ENCODE measurements around the gene ESAM.
A peak's percentile ranks its signal among the peaks of the same experiment; 100 is the strongest.

ESAM gene

GRCh38 chr11:124748100-124748418 lies 14.0 kb downstream of the ESAM start:
- Mint-ChIP-seq H3K4me3 (peak overlapping the region in 2 of 3 experiments; percentile 42 to 56), H3K27ac (no peak overlapping the region), H3K4me1 (peaks cover 25% of the 10 kb centered on the region), H3K36me3 (ENCODE audit: low read depth) (no peaks in the 10 kb centered on the region), H3K27me3 (ENCODE audit: low read depth) (peaks cover 98% of the 10 kb centered on the region), H3K9me3 (no peaks in the 10 kb centered on the region)
- TF ChIP-seq CTCF (IDR thresholded peaks at IDR 0.05; ENCODE audit: unreplicated experiment in 3 of 3) = no peak

- no peak for TF ChIP-seq CTCF (IDR thresholded peaks at IDR 0.05; ENCODE audit: unreplicated experiment in 3 of 3)
- H3K4me1 Mint-ChIP-seq = peaks cover 22% of the 10 kb centered on the region
- H3K27ac Mint-ChIP-seq = peak overlapping the region in 1 of 3 experiments; percentile 26
- peak overlapping the region; percentile 82 to 85 (median 83) for H3K4me3 Mint-ChIP-seq
- peaks cover 98% of the 10 kb centered on the region for H3K27me3 Mint-ChIP-seq (ENCODE audit: low read depth)
- H3K9me3 Mint-ChIP-seq = no peaks in the 10 kb centered on the region
- H3K36me3 Mint-ChIP-seq (ENCODE audit: low read depth) = no peaks in the 10 kb centered on the region
Observed at GRCh38 chr11:124747406-124748099, 14.5 kb downstream of the ESAM start.

- Mint-ChIP-seq H3K27ac (peak overlapping the region in 1 of 3 experiments; percentile 26), H3K27me3 (ENCODE audit: low read depth) (peaks cover 100% of the 10 kb centered on the region), H3K9me3 (no peaks in the 10 kb centered on the region), H3K4me3 (peak overlapping the region; percentile 82 to 85 (median 83)), H3K36me3 (ENCODE audit: low read depth) (no peaks in the 10 kb centered on the region), H3K4me1 (peaks cover 19% of the 10 kb centered on the region)
- TF ChIP-seq CTCF (IDR thresholded peaks at IDR 0.05; ENCODE audit: unreplicated experiment in 3 of 3) = peak; percentile 31 to 48 (median 38)
Observed at GRCh38 chr11:124746621-124747243, 15.4 kb downstream of the ESAM start.

- Mint-ChIP-seq H3K4me1 (peaks cover 19% of the 10 kb centered on the region), H3K36me3 (ENCODE audit: low read depth) (no peaks in the 10 kb centered on the region), H3K27me3 (ENCODE audit: low read depth) (peaks cover 100% of the 10 kb centered on the region), H3K27ac (no peak overlapping the region), H3K9me3 (no peaks in the 10 kb centered on the region), H3K4me3 (peak overlapping the region; percentile 82 to 85 (median 83))
- peak in 1 of 3 experiments; percentile 14 for TF ChIP-seq CTCF (IDR thresholded peaks at IDR 0.05; ENCODE audit: unreplicated experiment in 3 of 3)
Observed at GRCh38 chr11:124745835-124746620, 16.1 kb downstream of the ESAM start.

GRCh38 chr11:124745270-124745834 lies 16.7 kb downstream of the ESAM start:
- H3K27me3 Mint-ChIP-seq (ENCODE audit: low read depth) = peaks cover 100% of the 10 kb centered on the region
- no peaks in the 10 kb centered on the region for H3K9me3 Mint-ChIP-seq
- peak overlapping the region; percentile 66 to 74 (median 68) for H3K4me3 Mint-ChIP-seq
- H3K36me3 Mint-ChIP-seq (ENCODE audit: low read depth) = no peaks in the 10 kb centered on the region
- peaks cover 19% of the 10 kb centered on the region for H3K4me1 Mint-ChIP-seq
- H3K27ac Mint-ChIP-seq = no peak overlapping the region
- no peak for TF ChIP-seq CTCF (IDR thresholded peaks at IDR 0.05; ENCODE audit: unreplicated experiment in 3 of 3)
